Glomerular visceral epithelial cell (primary cell): ENCODE results near the gene MYOZ3.

Experiments
- DNase-seq: peaks from one replicate; pipeline ENCODE4 v3.0.0-alpha.2; 2016; ENCODE audit errors: extremely low spot score

Gene MYOZ3

GRCh38 chr5:150661086-150661485, at the start of gene MYOZ3:
Gene MYOZ3, plus strand, starts transcription at chr5:150661251. Its CDS starts 1,691 bp downstream, at chr5:150662942.
- DNase-seq: no peak

- DNase-seq: no peak
Observed at GRCh38 chr5:150612405-150612804, 48.6 kb upstream of the MYOZ3 start.

GRCh38 chr5:150612905-150613670, 48.0 kb upstream of the MYOZ3 start:
- no peak for DNase-seq

GRCh38 chr5:150613991-150614660, 46.9 kb upstream of the MYOZ3 start:
- DNase-seq: no peak

- no peak for DNase-seq
Observed at GRCh38 chr5:150614661-150615060, 46.4 kb upstream of the MYOZ3 start.

GRCh38 chr5:150615141-150615699, 45.8 kb upstream of the MYOZ3 start:
- no peak for DNase-seq

GRCh38 chr5:150616024-150616470, 45.0 kb upstream of the MYOZ3 start:
- peak; percentile 40 for DNase-seq

- no peak for DNase-seq
Observed at GRCh38 chr5:150616506-150616905, 44.5 kb upstream of the MYOZ3 start.

- no peak for DNase-seq
Observed at GRCh38 chr5:150618163-150618562, 42.9 kb upstream of the MYOZ3 start.

GRCh38 chr5:150618588-150619281, 42.3 kb upstream of the MYOZ3 start:
- DNase-seq: peak; percentile 98

GRCh38 chr5:150619359-150620230, 41.5 kb upstream of the MYOZ3 start:
- DNase-seq: peak; percentile 90

GRCh38 chr5:150621301-150621700, 39.8 kb upstream of the MYOZ3 start:
- no peak for DNase-seq

GRCh38 chr5:150622157-150622556, 38.9 kb upstream of the MYOZ3 start:
- DNase-seq: no peak

- no peak for DNase-seq
Observed at GRCh38 chr5:150623152-150623877, 37.7 kb upstream of the MYOZ3 start.

- no peak for DNase-seq
Observed at GRCh38 chr5:150623878-150624216, 37.2 kb upstream of the MYOZ3 start.

- DNase-seq: peak; percentile 47
Observed at GRCh38 chr5:150624334-150625163, 36.5 kb upstream of the MYOZ3 start.

- DNase-seq: no peak
Observed at GRCh38 chr5:150625164-150625535, 35.9 kb upstream of the MYOZ3 start.

- no peak for DNase-seq
Observed at GRCh38 chr5:150625831-150626746, 35.0 kb upstream of the MYOZ3 start.

- peak; percentile 60 for DNase-seq
Observed at GRCh38 chr5:150626853-150627276, 34.2 kb upstream of the MYOZ3 start.
